ENCODE data around the gene ATRNL1.

GRCh38 chr10:115982076-115982475 is 888.9 kb downstream of the ATRNL1 start:
- TF ChIP-seq, protein P1, sequence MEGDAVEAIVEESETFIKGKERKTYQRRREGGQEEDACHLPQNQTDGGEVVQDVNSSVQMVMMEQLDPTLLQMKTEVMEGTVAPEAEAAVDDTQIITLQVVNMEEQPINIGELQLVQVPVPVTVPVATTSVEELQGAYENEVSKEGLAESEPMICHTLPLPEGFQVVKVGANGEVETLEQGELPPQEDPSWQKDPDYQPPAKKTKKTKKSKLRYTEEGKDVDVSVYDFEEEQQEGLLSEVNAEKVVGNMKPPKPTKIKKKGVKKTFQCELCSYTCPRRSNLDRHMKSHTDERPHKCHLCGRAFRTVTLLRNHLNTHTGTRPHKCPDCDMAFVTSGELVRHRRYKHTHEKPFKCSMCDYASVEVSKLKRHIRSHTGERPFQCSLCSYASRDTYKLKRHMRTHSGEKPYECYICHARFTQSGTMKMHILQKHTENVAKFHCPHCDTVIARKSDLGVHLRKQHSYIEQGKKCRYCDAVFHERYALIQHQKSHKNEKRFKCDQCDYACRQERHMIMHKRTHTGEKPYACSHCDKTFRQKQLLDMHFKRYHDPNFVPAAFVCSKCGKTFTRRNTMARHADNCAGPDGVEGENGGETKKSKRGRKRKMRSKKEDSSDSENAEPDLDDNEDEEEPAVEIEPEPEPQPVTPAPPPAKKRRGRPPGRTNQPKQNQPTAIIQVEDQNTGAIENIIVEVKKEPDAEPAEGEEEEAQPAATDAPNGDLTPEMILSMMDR (IDR thresholded peaks at IDR 0.05), result no peak
- TF ChIP-seq POLR2A (IDR thresholded peaks at IDR 0.05), result no peak

All from prostate gland (tissue), 2 donors.